GOT3 (cell line): Measurements from ENCODE around the gene CAMK1G.

ENCODE experiments used
- DNase-seq: peaks from one replicate; lab custom pipeline; 2025; ENCODE audit warnings: mixed read lengths; lab: John Stamatoyannopoulos, UW

CAMK1G gene

GRCh38 chr1:209600541-209600940 is 17.0 kb downstream of the CAMK1G start:
- no peak for DNase-seq

- no peak for DNase-seq
Measured at GRCh38 chr1:209601809-209602657, 18.5 kb downstream of the CAMK1G start.

GRCh38 chr1:209603877-209604276 is 20.4 kb downstream of the CAMK1G start:
- DNase-seq: no peak

- DNase-seq: no peak
Measured at GRCh38 chr1:209607102-209607794, 23.7 kb downstream of the CAMK1G start.

- no peak for DNase-seq
Measured at GRCh38 chr1:209607795-209608178, 24.3 kb downstream of the CAMK1G start.

- no peak for DNase-seq
Measured at GRCh38 chr1:209609041-209609790, 25.7 kb downstream of the CAMK1G start.

- DNase-seq: no peak
Measured at GRCh38 chr1:209609791-209610630, 26.5 kb downstream of the CAMK1G start.

- no peak for DNase-seq
Measured at GRCh38 chr1:209610631-209610905, 27.1 kb downstream of the CAMK1G start.

- DNase-seq: no peak
Measured at GRCh38 chr1:209611771-209612570, 28.5 kb downstream of the CAMK1G start.

GRCh38 chr1:209612646-209613399 is 29.3 kb downstream of the CAMK1G start:
- DNase-seq: no peak

GRCh38 chr1:209613400-209614150 is 30.1 kb downstream of the CAMK1G start:
- DNase-seq: no peak

GRCh38 chr1:209614151-209614420 is 30.6 kb downstream of the CAMK1G start:
- DNase-seq: no peak

- DNase-seq: no peak
Measured at GRCh38 chr1:209614906-209615305, 31.4 kb downstream of the CAMK1G start.

- no peak for DNase-seq
Measured at GRCh38 chr1:209616366-209617046, 33.0 kb downstream of the CAMK1G start.

- DNase-seq: no peak
Measured at GRCh38 chr1:209617047-209617673, 33.6 kb downstream of the CAMK1G start.

GRCh38 chr1:209617755-209618154 is 34.2 kb downstream of the CAMK1G start:
- no peak for DNase-seq

- DNase-seq: no peak
Measured at GRCh38 chr1:209618291-209618690, 34.8 kb downstream of the CAMK1G start.

GRCh38 chr1:209618756-209619420 is 35.4 kb downstream of the CAMK1G start:
- DNase-seq: peak; percentile 61
